CD4-positive, alpha-beta T cell treated with Interleukin-6 for 4 hours (primary cell): ENCODE data around the gene SERGEF.

ENCODE experiments used
- DNase-seq: peaks from one replicate; pipeline ENCODE4 v3.0.0-alpha.2; 2020; ENCODE audit warnings: mixed read lengths

Gene SERGEF

DNA sequence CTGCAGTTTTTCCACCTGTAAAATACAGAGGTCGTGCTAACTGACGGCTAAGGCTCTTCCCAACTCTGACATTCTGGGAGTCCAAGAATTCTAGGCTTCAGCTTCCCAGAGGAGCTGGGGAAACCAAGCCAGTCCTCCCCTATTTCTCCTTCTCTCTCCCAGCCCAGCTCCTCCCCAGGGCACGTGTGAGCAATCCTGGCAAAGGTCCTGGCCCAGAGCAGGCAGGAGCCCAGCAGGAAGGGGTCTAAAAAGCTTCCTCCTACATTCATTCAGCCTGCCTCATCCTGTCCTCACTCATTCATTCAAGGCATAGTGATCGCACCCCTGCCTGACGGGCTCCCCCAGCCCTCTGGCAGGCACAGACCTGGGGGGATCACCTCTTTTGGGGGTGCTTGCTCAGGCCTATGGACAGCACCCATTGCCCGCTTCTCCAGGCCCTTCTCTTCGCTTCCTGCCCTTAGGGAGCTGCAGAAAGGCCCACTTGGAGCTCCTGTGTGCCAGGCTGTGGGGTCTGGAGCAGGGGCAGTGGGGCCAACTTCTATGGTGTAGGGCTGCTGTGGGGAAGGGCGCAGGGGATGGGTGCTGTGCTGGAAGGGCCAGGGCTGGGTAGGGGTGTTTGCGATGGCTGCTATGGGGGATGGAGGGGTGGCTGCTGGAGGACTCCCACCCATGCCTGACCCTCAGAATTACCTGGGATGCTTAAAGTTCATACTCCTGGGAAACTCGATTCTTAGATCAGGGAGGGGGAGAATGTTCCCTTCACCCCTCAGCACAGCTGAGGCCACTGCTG, 268.5 kb downstream of the SERGEF start:
- no peak for DNase-seq

DNA sequence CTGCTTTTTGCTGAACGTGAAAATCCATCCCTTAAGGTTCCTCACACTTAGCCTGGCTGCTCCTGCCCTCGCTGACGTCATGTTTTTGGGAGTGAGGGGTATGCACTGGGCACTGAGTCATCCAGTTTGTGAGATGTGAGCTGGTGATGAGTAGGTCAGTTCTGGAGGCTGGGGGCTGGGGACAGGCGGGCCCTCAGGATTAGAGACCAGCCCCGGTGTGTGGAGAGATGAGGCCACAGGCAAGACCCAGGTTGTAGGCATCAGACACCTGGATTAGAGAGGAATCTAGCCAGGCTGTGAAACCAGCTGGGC, 269.1 kb downstream of the SERGEF start:
- DNase-seq = no peak

DNA sequence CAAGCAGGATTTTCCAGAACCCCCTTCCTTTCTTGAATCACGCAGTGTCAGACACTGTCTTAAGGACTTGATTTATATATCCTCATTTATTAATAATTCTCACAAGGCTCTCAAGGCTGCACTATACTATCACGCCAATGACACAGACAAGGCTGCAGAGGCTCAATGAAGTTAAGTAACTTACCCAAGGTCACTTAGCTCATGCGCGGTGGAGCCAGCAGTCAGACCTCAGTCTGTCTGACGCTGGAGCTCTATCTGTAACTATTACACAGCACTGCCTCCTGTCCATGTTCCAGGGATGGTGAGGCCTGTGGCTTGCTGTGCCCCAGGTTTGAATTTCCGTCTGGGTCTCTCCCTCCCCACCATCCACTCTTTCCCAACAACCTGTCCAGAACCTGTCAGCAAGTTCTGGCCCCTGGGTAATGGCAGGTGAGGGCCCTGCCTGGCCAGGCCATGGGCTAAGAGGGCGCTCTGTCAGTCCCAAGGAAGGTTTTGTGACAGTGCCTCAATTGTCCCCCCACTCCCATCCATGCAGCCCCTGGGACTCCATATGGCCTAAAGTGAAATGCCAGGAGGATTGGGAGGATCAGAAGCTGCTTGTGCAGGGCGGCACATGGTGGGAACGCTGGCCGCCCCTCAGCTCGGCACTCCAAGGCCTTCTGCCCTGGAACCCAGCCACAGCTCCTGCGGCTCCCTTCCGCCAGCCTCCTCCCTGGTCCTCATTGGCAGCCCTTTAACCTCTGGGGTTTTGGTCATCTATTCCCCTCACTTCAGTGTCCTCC, 269.6 kb downstream of the SERGEF start:
- DNase-seq = no peak

DNA sequence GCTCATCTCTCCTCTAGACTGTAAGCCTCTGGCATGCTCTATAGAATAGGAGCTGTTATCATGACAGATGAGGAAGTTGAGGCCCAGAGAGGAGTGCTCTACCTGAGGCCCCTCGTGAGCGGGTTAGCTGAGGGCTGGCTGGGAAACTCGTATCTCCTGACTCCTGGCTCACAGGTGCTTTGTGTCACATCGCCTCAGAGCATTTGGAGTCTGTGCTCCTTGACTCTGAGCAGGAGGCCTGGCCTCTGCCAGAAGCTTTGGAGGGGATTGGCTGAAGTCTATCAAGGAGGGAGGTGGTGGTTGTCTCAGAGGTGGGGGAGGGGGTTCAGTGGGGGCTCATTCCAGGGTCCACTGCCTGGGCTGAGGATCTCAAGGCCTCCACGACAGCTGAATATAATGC, 270.8 kb downstream of the SERGEF start:
- no peak for DNase-seq

DNA sequence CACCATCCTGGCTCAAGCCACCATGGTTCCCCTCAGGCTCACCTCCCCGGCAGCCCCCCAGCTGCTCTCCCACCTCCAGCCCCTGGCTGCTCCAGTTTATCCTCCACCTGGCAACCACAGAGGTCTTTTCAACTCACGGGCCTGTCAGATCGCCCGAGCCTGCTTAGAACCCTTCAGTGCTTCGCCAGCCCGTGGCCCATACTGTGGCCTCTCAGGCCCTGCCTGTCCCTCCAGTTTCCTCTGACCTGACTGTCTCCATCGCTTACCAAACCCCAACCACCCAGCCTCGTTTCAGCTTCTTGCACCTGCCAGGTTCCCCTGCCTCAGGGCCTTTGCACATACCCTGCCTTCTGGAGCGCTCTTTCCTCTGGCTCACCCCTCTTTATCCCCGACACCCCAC, 271.4 kb downstream of the SERGEF start:
- DNase-seq = no peak

DNA sequence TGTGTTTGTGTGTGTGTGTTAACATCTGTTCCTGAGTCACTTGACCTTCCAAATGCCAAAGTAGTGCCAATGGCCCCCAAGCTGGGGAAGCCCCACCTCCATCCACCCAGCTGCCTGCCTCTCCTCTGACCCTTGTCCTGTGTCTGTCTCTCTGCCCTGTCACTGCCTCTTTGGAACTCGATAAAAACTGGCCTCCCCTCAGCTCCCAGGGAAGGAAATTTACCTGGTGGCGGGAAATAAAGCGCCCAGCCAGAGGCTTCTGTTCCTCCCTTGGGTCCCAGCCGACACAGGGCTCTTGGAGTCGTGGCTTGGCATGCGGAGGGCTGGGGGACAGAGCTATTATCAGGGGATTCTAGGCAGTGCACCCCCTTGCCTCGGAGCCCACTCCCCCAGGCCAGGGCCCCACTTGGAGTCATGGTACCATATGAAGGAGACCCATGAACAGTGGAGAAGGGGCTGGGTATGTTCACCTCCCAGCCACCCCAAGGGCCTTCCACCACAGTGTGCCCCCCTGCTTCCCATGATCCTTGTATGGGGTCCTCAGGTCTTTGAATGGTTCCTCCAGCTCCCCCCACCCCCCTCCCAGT, 272.1 kb downstream of the SERGEF start:
- DNase-seq = no peak

DNA sequence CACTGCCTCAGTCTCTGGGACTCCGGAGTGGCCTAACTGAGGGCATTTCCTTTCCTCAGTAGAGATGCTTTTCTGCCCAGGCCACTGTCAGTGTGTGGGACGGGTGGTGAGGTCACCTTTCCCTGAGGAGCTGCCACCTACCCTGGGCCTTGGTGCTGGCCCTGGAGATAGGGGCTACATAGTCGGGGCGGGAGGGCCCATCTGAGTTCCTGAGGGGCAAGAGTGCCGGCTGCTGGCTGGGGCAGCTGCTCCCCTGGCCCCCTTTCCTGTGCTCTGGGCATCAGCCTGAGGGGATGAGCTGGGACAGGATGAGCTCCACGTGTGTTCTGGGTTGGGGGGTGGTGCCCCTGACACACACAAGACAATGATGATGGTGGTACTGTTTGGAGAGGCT, 272.9 kb downstream of the SERGEF start:
- no peak for DNase-seq

DNA sequence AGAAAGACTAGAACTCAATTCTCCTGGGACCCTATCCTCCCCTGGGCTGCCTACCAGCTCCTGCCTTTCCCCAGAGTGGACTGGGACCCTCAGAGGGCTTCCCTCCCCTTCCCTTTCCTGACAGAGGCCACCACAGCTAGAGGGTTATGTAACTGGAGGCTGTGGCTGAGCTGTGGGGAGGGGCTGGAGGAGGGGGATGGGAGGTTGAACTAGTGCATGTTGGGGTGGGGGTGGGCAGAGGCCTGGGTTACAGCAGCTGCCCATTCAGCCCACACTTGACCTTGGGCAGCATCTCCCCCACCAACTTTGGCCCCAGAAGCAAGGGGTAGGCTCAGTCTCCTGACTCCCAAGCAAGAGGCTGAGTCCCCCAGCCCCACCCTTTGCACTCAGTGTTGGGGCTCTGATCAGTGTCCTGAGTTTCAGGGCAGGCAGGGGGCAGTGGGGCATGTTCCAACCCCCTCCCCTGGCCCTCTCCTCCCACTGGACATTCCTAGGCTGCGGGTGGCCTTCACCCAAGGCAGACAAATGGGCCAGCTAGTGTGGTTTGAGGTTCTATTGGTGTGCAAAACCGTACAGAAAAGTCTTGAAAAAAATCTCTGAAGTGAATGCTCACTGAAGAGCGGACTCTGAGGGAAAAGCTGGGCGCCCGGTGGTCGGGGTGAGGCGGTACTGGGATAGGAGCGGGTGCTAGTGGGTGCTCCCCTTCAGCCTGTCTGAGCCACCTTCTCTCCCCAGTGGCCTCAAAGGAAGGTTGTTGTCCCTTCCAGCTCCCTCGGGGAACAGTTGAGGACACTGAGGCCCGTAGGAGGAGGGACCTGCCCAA, 274.5 kb downstream of the SERGEF start:
- no peak for DNase-seq
